Osteocyte (in vitro differentiated cells): Measurements from ENCODE around the gene NR2F2. TPM values are rescaled to one million over a fixed set of nuclear protein-coding genes. Genes with fewer than 3 reads are reported as not detected.
"Not testable (repeated sequence)": the region's sequence is repeated elsewhere in the genome, so short reads cannot be mapped to it uniquely, and the experiment has no call there.

Source experiments
- DNase-seq: peaks from one replicate; pipeline ENCODE4 v3.0.0; 2021; ENCODE audit warnings: mixed read lengths; ENCODE audit not compliant: unreplicated experiment; ENCODE audit errors: extremely low spot score
- H3K27ac Mint-ChIP-seq: one replicate; pipeline ENCODE4 v1.8.0; 2021; ENCODE audit warnings: mild to moderate bottlenecking, mixed read lengths; ENCODE audit not compliant: unreplicated experiment
- H3K27me3 Mint-ChIP-seq: one replicate; pipeline ENCODE4 v1.8.0; 2021; ENCODE audit warnings: mixed read lengths; ENCODE audit not compliant: unreplicated experiment
- H3K36me3 Mint-ChIP-seq: one replicate; pipeline ENCODE4 v1.8.0; 2021; ENCODE audit warnings: mixed read lengths; ENCODE audit not compliant: unreplicated experiment
- H3K4me1 Mint-ChIP-seq: one replicate; pipeline ENCODE4 v1.8.0; 2021; ENCODE audit warnings: mixed read lengths; ENCODE audit not compliant: unreplicated experiment
- H3K4me3 Mint-ChIP-seq: one replicate; pipeline ENCODE4 v1.8.0; 2021; ENCODE audit warnings: mild to moderate bottlenecking, moderate library complexity, mixed read lengths; ENCODE audit not compliant: unreplicated experiment
- H3K9me3 Mint-ChIP-seq: one replicate; pipeline ENCODE4 v1.8.0; 2021; ENCODE audit warnings: mixed read lengths; ENCODE audit not compliant: unreplicated experiment
- total RNA-seq: library from RNA; stranded (reverse); gene quantifications from 2 replicates; pipeline ENCODE4 v1.2.1, GENCODE V29; 2021
- TF ChIP-seq, protein P1 (sequence below): fragments of 200-600 bp; sonication (generic); IDR thresholded peaks from 2 replicates; pipeline ENCODE4 v1.5.0; 2021; ENCODE audit warnings: antibody characterized with exemption, mild to moderate bottlenecking, moderate library complexity

Gene NR2F2
- total RNA-seq, 1 donor from 2014 or later = 286 TPM

- Mint-ChIP-seq H3K4me3 (no peak overlapping the region), H3K4me1 (peaks cover 22% of the 10 kb centered on the region), H3K9me3 (no peaks in the 10 kb centered on the region), H3K36me3 (peaks cover 29% of the 10 kb centered on the region), H3K27ac (no peak overlapping the region), H3K27me3 (peaks cover 21% of the 10 kb centered on the region)
- no peak for DNase-seq
- TF ChIP-seq, protein P1, sequence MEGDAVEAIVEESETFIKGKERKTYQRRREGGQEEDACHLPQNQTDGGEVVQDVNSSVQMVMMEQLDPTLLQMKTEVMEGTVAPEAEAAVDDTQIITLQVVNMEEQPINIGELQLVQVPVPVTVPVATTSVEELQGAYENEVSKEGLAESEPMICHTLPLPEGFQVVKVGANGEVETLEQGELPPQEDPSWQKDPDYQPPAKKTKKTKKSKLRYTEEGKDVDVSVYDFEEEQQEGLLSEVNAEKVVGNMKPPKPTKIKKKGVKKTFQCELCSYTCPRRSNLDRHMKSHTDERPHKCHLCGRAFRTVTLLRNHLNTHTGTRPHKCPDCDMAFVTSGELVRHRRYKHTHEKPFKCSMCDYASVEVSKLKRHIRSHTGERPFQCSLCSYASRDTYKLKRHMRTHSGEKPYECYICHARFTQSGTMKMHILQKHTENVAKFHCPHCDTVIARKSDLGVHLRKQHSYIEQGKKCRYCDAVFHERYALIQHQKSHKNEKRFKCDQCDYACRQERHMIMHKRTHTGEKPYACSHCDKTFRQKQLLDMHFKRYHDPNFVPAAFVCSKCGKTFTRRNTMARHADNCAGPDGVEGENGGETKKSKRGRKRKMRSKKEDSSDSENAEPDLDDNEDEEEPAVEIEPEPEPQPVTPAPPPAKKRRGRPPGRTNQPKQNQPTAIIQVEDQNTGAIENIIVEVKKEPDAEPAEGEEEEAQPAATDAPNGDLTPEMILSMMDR = no peak
These were observed 39.5 kb downstream of the NR2F2 start for GRCh38 chr15:96369825-96370621.

- H3K4me1 Mint-ChIP-seq = peaks cover 8% of the 10 kb centered on the region
- TF ChIP-seq, protein P1 = no peak
- peaks cover 5% of the 10 kb centered on the region for H3K27me3 Mint-ChIP-seq
- H3K4me3 Mint-ChIP-seq = no peak overlapping the region
- no peaks in the 10 kb centered on the region for H3K9me3 Mint-ChIP-seq
- no peak overlapping the region for H3K27ac Mint-ChIP-seq
- no peak for DNase-seq
- peaks cover 18% of the 10 kb centered on the region for H3K36me3 Mint-ChIP-seq
These were observed 42.1 kb downstream of the NR2F2 start for GRCh38 chr15:96372554-96372953.

DNA sequence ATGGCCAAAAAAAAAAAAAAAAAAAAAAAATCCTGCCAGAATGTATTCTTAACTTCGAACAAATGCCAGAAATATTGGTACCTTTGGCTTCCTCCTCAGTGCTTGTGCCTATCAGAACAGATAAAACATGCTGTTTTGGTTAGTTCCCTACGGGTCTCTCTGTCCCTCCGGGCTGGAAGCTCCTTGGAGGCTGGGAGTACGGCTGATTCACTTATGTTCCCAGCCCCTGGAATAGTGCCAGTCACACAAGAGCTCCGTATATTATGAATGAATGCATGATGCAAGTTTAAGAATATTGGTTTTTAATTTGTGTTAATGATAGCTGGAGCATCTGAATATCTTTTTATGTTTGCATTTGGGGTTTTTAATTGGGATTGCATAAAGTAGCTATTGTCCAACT lies 44.0 kb downstream of the NR2F2 start:
- no peaks in the 10 kb centered on the region for H3K27me3 Mint-ChIP-seq
- H3K4me3 Mint-ChIP-seq = no peak overlapping the region
- TF ChIP-seq, protein P1 = no peak
- H3K27ac Mint-ChIP-seq = no peak overlapping the region
- no peaks in the 10 kb centered on the region for H3K4me1 Mint-ChIP-seq
- peaks cover 15% of the 10 kb centered on the region for H3K36me3 Mint-ChIP-seq
- DNase-seq = no peak
- H3K9me3 Mint-ChIP-seq = no peaks in the 10 kb centered on the region

GRCh38 chr15:96379592-96379991 lies 49.1 kb downstream of the NR2F2 start:
- H3K4me1 Mint-ChIP-seq, H3K27ac Mint-ChIP-seq, H3K27me3 Mint-ChIP-seq, H3K4me3 Mint-ChIP-seq, DNase-seq, H3K36me3 Mint-ChIP-seq, H3K9me3 Mint-ChIP-seq: not testable (repeated sequence)

DNA sequence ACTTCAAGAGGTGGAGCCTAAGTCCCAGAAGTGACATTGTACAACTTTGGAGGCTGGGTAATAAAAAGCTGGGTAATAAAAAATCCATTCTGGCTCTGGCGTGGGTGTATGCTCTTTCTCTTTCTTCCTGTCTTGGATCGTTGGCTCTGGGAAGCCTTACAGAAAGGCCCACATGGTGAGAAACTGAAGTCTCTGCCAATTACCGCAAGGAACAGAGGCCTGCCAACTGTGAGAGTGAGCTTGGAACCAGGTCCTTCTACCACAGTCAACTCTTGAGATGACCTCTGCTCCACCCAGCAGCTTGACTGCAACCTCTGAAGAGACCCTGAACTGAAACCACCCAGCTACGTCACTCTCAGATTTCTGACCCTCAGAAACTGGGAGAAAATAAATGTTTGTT lies 51.0 kb downstream of the NR2F2 start:
- Mint-ChIP-seq H3K27me3 (peaks cover 9% of the 10 kb centered on the region), H3K4me1 (no peaks in the 10 kb centered on the region), H3K4me3 (no peak overlapping the region), H3K36me3 (peaks cover 8% of the 10 kb centered on the region), H3K9me3 (peaks cover 6% of the 10 kb centered on the region), H3K27ac (no peak overlapping the region)
- TF ChIP-seq, protein P1 = no peak
- DNase-seq = no peak
